NCI-H1417 treated with DMSO at 0.1 percent for 48 hours (cell line): ENCODE measurements around the gene GDPD5.

Experiments used
- DNase-seq: peaks from one replicate; lab custom pipeline; 2025; lab: John Stamatoyannopoulos, UW

GDPD5 gene

DNA sequence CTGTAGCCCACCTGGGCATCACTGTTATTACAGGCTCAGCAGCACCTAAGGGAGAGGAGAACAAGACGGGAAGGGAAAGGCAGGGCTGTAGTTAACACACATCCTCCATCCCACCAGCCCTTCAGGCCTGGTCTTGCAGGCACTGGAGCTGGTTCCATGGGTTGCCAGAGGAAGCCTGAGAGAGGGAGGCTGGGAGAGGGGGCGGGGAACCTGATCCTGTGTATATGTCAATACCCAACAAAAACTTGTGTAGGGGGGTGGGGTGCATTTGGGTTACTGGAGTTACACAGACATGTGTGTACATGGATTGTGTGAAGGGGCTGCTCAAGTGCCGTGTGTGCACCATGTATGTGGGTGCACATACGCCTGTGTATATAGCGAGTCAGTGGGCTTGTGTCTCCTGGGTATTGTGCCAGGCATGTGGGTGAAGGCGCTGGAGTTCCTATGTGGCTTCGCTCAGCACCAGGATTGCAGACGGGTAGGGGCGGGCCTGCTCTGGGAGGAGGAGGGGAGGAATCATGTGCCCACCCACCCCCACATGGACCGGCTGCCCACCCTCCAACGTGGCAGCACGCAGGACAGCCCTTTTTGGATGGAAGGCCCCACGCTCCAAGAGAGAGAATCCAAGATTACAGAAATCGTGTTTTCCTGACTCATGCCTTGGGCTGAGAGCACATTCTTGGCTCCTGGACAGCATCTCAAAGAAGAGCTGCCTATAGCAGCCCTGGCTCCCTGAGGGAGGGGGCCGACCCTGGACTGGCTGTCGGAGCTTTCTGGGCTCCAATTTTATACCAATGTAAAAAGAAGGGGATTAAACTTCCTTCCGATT, 32.1 kb upstream of the GDPD5 start:
- DNase-seq = no peak

DNA sequence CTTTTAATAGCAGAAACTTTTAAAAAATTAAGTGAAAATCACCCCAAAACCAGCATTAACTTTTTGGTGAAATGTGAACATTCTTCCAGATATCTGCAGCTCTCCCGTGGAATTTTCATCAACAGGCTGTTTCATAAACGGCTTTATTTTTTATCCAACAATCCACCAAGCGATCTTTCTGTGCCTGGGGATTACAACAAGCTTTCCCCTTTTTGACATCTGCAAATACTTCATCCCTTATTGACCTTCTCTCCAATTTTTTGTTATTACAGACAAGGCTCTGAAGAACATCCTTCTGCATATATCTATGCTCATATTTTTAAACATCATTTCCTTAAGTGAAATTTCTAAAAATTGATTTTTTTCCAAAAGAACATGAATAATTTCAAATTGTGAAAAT, 30.5 kb upstream of the GDPD5 start:
- no peak for DNase-seq

DNA sequence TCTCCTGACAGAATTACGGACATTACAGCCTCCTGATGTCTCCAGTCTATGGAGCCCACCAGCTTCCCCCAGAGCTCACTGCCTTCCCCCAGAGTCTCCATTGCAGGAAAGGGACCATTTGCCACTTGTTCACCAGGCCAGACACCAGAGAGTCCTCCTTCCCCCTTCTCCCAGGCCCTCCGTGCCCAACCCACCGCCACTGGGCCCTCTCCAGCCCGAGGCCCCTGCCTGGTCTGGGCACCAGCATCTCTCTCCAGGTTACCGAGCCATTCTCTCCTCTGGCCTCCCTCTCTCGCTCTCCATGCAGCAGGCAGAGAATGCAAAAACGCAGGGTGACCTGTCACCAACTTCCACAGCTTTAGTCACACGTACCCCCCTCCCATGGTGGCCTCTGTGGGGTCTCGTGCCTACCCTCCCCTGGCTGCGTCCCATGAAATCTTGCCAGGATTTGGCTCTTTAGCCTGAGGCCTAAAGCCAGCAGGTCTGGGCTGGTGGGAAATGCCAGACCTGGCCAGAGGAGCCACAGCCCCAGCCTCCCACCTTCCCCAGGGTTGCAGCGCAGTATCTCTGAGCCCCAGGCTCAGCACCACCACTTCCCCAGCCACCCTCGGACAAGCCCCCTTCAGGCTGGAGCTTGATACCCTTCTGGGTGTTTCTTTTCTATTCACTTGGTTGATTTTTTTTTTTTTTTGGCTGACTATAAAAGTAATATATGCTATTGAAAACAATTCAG, 29.5 kb upstream of the GDPD5 start:
- no peak for DNase-seq

DNA sequence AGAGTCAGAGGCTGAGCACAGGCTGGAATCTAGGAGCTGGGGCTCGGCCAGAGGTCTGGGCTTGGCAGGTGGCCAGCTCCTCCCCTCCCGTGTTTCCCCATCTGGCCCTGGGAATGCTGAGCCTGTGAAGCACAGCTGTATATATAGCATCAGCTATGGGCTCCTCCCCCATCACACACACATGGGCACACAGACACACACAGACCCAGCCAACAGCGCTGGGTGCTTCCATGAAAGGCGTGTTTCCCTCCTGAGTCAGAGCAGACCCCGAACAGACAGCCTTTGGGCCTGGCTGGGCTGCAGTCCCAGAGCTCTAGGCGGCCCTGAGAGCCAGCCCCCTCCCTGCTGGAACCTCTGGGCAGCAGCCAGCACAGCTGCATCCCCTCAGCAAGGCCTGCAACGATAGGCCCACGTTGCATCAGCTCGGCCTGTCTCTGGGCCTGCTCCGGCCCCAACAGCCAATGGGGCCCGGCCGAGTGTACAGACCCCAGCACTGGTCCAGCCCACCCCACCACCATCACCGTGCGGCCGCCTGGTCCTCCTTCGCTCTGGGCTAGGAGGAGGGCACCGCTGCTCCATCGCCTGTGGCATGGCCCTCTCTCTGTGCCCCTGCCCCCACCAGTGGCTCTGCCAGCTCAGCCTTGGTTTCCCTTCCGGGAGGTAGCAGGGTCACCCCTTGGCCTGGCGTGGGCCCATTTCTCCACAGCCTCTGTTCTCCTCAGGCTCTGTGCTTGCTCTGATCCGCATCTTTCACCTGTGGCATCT, 28.7 kb upstream of the GDPD5 start:
- DNase-seq = no peak

DNA sequence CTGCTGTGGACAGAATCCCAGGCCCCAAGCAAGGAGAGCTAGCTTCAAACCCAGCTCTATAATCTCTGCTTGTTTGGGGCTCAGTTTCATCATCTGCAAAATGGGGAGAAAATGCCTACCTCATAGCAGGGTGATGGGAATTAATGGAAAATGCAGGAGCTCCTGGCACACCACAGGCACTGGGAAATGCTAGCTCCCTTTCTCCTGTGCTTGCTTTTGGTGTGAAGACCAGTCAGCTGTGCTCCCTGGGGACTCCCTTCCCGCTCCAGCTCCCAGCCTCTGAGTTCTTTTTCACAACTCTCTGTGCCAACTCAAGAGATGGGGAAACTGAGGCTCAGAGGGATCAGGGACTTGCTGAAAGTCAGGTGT, 28.1 kb upstream of the GDPD5 start:
- no peak for DNase-seq

DNA sequence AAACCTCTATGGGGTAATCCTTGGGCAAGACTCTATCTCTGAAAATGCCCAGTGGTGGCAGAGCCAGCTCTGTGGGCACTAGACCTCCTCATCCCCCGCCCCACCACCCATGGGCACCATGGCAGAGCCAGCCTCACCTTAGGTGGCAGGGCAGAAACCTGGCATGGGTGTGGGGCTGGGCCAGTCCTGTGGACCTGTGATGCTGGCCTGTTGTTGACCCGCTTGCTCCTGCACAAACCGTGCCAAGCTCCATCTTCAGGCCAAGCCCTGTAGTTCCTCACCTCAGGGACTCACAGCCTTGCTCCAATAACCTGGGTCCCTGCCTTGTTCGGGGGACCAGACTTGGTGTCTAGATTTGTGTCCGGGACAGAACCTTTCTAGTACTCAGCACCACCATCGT, 27.4 kb upstream of the GDPD5 start:
- no peak for DNase-seq

DNA sequence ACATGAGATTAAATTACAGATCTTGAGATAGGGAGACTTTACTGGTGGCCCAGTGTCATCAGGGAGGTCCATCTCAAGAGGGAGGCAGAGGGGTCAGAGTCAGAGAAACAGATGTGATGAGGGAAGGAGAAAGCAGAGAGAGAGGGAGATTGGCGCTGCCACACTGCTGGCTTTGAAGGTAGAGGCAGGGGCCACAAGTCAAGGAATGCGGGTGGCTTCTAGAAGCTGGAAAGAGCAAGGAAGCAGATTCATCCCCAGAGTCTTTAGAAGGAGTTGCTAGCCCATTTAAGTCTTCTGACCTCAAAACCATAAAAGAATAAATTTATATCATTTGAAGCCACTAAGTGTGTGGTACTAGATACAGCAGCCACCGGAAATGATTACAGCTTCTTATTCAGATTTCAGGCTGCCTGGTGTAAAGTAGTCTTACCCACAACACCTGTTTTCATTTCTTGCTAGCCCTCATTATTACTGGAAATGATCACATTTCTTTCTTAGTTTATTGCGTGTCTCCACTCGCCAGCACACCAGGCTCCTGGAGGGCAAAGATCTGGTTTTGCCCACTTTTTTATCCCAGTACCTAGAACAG, 23.7 kb upstream of the GDPD5 start:
- no peak for DNase-seq

DNA sequence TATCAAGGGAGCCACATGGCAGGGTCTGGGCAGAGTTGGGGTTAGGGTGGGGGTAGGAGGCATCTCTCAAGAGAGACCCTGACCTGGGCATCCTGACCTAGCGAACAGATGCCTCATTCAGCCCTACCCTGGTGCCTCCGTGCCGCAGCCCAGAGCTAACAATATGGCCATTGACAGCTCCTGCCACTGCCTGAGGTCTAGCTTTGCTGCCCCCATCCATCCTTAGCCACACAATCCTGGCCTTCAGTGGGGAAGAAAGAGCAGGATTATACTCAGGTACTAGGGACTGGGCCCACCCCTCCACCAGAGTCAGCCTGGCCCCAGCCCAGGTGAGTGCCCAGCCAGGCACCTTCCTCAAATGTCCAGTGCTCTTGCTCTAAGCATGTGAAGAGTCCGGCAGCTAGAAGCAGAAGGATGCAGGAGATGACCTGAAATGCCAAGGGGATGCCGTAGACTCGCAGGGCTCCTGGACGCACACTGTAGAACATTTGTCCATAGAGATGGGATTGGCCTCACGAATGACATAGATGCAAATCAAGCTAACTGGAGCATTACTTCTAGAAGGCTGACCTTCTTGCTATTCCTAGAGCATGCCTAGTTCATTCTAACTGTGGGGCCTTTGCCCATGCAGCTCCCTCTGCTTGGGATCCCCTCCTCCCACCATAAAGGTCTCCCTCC, 23.0 kb upstream of the GDPD5 start:
- no peak for DNase-seq

DNA sequence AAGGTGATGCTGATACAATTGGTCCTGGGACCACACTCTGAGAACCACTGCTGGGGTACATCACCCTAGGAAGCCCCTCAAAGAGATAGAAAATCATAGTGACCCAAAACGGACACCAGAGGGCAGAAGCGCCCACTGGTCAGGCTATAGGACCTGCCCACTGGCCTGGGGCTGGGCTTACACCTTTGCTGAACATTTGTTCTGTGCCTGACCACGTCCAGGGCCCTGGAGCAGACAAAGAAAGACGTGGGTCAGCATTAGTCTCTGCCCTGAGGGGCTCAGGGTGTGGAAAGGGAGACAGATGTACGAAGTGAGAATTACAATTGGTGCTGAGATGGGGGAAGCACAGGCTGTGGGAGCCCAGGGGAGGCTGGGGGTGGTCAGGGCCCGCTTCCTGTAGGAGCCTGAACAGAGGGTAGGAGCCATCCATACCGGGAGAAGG, 21.9 kb upstream of the GDPD5 start:
- DNase-seq = no peak

DNA sequence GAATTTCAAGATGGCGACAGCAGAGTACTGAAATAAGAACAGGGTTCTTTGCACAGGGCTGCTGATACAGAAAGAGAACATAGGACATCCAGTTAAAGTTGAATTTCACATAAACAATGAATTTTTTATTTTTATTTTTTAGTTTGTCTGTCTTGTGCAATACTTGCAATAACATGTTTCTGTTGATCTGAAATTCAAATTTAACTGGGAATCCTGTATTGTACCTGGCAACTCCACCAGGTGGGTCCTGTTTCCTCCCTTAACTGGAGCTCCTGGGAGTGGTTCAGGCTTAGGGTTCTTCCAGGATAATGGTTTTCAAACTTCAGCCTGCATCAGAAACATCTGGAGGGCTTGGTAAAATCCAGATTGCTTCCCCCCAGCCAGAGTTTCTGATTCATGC, 21.4 kb upstream of the GDPD5 start:
- DNase-seq = no peak

DNA sequence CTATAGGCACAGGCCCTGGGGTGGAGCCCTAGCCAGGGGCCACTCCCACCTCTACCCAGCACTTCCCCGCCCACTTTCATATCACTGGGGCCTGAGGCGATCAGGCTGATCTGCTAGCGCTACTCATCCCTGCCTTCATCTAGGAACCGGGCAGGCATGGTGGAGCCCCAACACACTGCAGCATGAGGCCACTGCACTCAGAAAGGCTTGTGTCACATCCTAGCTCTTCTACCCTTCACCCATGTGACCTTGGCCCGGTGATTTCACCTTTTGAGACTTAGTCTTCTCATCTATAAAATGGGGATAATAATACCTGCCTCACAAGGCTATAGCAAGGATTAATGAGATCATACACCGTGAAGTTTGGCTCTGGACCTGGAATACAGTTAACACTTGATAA, 18.1 kb upstream of the GDPD5 start:
- no peak for DNase-seq

DNA sequence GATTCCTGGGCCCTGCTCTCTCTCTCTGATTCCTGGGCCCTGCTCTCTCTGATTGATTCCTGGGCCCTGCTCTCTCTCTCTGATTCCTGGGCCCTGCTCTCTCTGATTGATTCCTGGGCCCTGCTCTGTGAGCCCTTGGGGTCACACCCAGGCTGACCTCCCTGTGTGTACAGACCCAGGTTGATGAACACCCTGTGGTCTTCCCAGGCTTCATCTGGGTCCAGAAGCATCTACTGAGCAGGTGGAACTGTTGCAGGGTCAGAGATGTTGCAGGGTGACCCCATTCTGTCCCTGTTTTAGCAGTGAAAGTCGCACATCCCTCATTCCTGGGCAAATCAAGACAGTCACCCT, 16.3 kb upstream of the GDPD5 start:
- DNase-seq = no peak

DNA sequence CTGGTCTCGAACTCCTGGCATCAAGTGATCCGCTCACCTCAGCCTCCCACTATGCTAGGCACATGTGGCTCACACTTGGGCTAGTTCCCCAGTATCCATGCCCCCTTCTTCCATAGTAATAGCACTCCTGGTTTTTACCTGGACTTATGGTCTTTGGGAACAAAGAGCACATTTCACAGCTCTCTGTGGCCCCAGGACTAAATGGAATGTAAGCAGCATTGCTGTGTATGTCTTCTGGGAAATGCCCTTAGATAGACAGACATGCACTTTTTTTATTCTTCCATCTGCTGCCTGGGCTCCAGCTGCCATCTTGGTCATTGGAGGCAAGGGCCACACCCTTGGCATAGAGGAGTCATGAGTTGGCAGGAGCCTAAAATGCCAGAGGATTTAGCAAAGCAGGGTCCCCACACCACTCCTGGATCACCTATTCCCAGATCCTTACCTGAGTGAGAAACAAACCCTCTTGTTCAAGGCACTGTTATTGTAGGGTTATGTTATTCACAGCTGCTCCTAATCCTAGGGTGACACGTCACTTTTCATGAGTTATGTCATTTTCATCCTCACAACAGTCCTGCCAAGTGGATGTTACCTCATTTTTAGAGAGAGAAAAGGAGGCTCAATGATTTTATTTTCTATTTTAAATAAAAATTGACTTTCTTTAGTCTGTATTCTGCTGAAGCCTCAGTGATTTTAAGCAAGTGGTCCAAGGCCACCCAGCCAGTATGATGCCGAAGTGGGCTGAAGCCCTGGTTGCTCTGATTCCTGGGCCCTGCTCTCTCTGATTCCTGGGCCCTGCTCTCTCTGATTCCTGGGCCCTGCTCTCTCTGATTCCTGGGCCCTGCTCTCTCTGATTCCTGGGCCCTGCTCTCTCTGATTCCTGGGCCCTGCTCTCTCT, 15.7 kb upstream of the GDPD5 start:
- DNase-seq = no peak

DNA sequence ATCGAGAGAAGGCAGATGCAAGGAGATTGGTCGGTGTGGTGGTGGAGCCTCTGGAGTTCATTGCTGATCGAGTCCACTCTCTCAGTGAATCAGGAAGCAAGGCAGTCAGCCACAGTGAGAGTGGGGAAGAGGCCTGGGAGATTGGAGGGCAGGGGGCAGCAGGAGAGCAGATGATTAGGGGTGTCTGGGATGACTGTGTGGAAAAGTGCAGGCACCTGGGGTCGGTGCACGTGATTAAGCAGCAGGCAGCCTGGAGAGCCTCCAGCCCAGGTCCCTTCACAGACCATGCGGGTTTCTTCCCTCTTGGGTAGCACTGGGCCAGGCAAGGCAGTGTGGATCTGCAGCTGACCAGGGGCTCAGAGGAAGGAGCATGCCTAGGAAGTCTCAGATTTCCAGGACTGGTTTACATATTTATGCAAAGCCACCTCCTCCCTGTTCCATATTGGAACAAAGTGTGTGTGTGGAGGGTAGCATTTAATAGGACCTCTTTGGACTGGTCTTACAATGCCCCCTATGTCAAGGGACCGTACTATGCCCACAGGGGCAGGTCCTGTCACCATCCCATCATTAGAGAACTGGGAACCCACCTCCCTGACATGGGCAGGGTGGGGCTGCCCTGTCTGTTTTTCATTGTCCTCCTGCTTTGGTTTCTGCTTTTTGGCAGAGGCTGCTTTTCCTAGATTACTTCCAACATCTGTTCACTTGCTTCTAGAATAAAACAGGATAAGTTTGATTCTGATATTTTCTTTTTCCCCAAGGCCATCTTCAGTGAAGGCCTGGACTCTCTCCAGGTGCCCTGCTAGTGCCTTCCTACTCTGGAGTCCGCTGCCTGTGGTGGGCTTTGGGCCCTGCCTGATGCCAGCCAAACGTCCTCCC, 14.0 kb upstream of the GDPD5 start:
- no peak for DNase-seq

DNA sequence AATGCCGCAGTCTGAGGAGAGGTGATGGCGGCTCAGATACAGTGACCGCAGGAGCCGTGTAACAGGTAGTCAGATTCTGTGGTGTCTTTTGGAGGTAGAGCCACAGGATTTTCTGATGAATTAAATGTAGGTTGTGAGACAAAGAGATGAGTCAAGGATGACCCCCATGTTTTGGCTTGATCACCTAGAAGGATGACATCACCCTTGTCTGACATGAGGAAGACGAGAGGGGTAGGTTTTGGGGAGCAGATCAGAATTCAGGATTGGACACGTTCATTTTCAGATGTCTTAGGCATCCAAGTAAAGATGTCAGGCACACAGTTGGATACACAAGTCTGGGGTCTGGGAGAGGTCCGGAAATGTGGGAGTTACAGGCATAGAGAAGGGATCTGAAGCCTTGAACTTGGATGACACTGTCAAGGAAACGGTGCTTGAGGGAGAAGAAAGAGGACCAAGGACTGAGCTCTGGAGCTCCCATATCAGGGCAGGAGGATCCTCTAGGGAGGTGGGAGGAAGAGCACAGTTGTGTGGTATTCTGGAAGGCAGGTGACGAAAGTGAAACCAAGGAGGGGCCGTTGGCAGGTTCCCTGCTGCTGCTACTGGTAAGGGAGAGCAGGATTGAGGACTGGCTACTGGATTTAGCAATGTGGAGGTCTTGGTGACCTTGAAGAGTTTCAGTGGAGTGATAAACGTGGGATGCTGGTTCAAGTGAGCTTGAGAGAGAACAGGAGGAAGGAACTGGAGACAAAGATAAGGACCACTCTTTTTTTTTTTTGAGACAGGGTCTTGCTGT, 12.6 kb upstream of the GDPD5 start:
- no peak for DNase-seq

DNA sequence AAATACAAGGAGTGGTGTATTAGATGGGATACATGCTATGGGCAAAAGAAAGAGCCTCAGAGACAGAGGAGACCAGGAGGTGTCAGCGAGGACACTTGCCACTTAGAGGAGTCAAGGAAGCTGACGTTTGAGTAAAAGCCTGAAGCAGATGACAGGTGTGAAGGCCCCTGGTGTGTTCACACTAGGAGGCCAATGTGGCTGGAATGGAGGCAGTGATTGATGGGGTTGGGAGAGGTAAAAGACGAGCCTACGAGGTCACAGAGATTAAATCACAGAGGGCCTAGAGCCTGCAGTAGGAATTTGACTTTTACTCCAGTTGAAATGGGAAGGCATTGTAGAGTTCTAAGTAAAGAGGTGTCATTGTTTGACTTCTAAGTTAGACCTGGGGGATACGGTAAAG, 12.0 kb upstream of the GDPD5 start:
- DNase-seq = no peak

DNA sequence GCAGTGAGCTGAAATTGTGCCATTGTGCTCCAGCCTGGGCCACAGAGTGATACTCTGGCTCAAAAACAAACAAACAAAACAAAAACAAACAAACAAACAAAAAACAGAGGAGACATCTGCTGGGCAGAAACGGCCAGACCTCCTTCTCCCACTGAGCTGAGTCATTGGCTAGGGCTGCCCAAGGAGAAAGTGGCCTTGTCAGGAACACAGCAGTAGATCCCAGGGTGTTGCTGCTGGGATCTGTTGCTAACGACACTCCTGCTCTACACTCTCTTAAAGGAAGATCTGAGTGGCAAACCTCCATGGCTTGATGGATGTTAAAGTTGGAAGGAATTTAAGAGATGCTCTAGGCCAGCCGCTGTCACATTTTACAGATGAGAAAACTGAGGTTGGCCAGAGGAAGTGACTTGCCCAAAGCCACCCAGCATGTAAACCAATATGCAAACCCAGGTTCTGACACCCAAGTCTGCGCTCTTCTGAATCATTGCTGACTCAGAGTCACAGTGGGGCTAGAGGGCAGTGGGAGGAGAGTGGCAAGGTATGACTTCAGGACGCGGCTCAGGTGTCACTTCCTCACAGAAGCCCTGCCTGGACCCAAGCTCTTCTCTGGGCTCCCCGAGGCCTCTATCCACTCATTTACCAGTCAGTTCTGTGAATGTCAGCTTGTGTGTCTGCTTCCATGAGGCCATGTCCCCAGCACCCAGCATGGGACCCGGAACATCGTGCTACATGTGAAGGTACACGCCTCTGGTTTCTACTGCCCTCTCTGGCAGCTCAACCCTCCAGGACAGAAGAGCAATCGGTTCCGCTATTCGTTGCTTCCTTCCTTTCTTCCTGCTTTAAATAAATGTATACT, 11.3 kb upstream of the GDPD5 start:
- DNase-seq = no peak

DNA sequence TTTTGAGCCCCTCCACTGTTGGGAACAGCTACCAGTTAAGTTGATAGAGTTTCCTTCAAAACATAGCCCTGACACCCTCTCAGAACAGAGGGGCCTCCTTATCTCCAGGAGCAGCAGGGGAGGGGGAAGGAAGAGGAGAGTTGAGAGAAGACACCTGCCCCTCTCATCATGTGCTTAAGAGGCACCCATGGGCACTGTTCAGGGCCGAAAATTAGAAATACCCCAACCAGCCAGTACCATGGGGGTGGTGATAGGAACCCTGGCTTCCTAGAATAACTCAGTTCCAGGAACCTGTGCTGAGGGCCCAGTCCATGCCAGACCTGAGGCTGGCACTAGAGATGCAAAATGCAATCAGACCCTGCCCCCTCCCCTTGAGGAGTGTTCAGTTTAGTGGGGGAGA, 9.3 kb upstream of the GDPD5 start:
- no peak for DNase-seq
